Measurements from ENCODE around the gene SPDYA. TPM values are rescaled to one million over a fixed set of nuclear protein-coding genes. Genes with fewer than 3 reads are reported as not detected.

Gene SPDYA
- total and polyA plus RNA-seq, 5 donors from 2014 or later = 0.09 to 19.6 (median 0.19) TPM

DNA sequence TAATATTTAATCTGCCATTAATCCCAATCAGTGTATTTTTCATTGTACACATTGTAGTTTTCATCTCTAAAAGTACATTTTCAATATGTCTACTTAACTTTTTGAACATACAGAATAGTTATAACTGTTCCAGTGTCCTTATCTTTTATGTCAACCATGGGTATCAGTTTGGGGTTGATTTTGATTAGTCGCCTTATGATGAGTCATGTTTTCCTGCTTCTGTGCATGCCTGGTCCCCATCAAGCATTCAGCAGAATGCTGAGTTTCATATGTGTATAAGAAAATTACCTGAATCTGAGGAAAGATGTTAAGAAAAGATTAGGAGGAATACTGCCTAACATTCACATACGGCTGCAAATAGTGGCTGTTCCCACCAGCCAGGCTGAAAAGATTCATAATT, 17.7 kb downstream of the SPDYA start:
- Histone ChIP-seq H3K27ac (ENCODE audit: insufficient read depth, low read length, poor library complexity, severe bottlenecking) (no peak overlapping the region), H3K36me3 (ENCODE audit: control insufficient read depth, insufficient read depth, low read length) (no peaks in the 10 kb centered on the region), H3K4me1 (ENCODE audit: control insufficient read depth, insufficient read depth, low read length, poor library complexity, severe bottlenecking) (no peaks in the 10 kb centered on the region), H3K9me3 (ENCODE audit: control insufficient read depth in 2 of 2, low read length in 2 of 2) (no peaks in the 10 kb centered on the region), H3K27me3 (ENCODE audit: control insufficient read depth, insufficient read depth, low read length) (no peaks in the 10 kb centered on the region), H3K4me3 (ENCODE audit: low read depth, low read length) (no peak overlapping the region)
- ATAC-seq (ENCODE audit: low read depth in 2 of 2) (no peak), DNase-seq (no peak)
- H3K27ac Mint-ChIP-seq = no peak overlapping the region
- no peaks in the 10 kb centered on the region for H3K9me3 Mint-ChIP-seq
- no peak overlapping the region for H3K4me3 Mint-ChIP-seq
- no peaks in the 10 kb centered on the region for H3K4me1 Mint-ChIP-seq
- H3K36me3 Mint-ChIP-seq = no peaks in the 10 kb centered on the region
- H3K27me3 Mint-ChIP-seq = no peaks in the 10 kb centered on the region

DNA sequence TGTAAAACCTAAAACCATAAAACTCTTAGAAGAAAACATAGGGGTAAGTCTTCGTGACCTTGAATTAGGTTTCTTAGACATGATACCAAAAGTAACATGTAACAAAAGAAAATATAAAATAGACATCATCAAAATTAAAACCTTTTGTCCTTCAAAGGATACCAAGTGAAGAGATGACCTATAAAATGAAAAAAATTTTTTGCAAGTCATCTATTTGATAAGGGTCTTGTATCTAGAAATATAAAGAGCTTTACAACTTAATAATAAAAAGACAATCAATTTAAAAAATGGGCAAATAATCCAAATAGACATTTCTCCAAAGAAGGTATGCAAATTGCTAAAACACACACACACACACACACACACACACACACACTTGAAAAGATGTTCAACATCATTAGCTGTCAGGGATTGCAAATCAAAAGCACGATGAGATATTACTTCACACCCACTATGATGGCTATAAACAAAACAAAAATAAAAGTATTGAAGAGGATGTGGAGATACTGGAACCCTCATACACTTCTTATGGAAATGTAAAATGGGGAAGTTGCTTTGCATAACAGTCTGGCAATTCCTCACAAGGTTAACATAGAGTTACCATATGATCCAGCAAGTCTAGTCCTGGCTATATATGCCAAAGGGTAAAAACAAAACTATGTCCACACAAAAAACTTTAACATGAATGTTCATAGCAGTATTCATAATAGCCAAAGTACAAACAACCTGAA, 23.3 kb downstream of the SPDYA start:
- no peak for DNase-seq
- H3K9me3 ChIP-seq (ENCODE audit: control insufficient read depth in 2 of 2, low read length in 2 of 2) = no peaks in the 10 kb centered on the region
- H3K36me3 ChIP-seq (ENCODE audit: control insufficient read depth, insufficient read depth, low read length) = no peaks in the 10 kb centered on the region
- Mint-ChIP-seq H3K27me3 (no peaks in the 10 kb centered on the region), H3K36me3 (no peaks in the 10 kb centered on the region), H3K4me3 (no peak overlapping the region), H3K4me1 (no peaks in the 10 kb centered on the region), H3K9me3 (peaks cover 0 to 1% (median 0%) of the 10 kb centered on the region in 7 donors), H3K27ac (no peak overlapping the region)
- no peak for ATAC-seq (ENCODE audit: low read depth in 2 of 2)
- H3K27me3 ChIP-seq (ENCODE audit: control insufficient read depth, insufficient read depth, low read length) = no peaks in the 10 kb centered on the region
- H3K4me1 ChIP-seq (ENCODE audit: control insufficient read depth, insufficient read depth, low read length, poor library complexity, severe bottlenecking) = no peaks in the 10 kb centered on the region
- no peak overlapping the region for H3K4me3 ChIP-seq (ENCODE audit: low read depth, low read length)
- no peak overlapping the region for H3K27ac ChIP-seq (ENCODE audit: insufficient read depth, low read length, poor library complexity, severe bottlenecking)

DNA sequence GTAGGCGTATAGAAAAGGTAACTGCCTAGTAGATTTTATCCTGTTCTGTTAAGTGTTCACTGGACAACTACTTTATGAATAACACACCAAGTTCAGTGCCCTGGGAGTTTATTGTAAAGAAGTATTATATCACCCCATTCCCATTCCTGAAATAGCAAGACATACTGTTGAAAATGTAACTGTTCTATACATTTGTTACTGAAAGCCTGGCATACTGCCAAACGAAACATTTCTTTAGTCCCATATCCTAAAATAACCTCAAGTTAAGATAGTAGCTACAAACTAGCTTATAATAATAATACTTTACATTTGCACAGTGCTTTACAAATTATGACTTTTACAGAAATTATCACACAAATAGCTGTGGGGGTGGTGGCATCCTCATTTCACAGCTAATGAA, 25.1 kb downstream of the SPDYA start:
- ATAC-seq (ENCODE audit: low read depth in 2 of 2) (no peak), DNase-seq (no peak)
- Histone ChIP-seq H3K27me3 (ENCODE audit: control insufficient read depth, insufficient read depth, low read length) (no peaks in the 10 kb centered on the region), H3K4me3 (ENCODE audit: low read depth, low read length) (no peak overlapping the region), H3K4me1 (ENCODE audit: control insufficient read depth, insufficient read depth, low read length, poor library complexity, severe bottlenecking) (no peaks in the 10 kb centered on the region), H3K9me3 (ENCODE audit: control insufficient read depth in 2 of 2, low read length in 2 of 2) (no peaks in the 10 kb centered on the region), H3K27ac (ENCODE audit: insufficient read depth, low read length, poor library complexity, severe bottlenecking) (no peak overlapping the region), H3K36me3 (ENCODE audit: control insufficient read depth, insufficient read depth, low read length) (no peaks in the 10 kb centered on the region)
- H3K4me3 Mint-ChIP-seq = no peak overlapping the region
- peaks cover 0 to 1% (median 0%) of the 10 kb centered on the region in 7 donors for H3K9me3 Mint-ChIP-seq
- no peaks in the 10 kb centered on the region for H3K36me3 Mint-ChIP-seq
- no peak overlapping the region for H3K27ac Mint-ChIP-seq
- H3K27me3 Mint-ChIP-seq = no peaks in the 10 kb centered on the region
- no peaks in the 10 kb centered on the region for H3K4me1 Mint-ChIP-seq

DNA sequence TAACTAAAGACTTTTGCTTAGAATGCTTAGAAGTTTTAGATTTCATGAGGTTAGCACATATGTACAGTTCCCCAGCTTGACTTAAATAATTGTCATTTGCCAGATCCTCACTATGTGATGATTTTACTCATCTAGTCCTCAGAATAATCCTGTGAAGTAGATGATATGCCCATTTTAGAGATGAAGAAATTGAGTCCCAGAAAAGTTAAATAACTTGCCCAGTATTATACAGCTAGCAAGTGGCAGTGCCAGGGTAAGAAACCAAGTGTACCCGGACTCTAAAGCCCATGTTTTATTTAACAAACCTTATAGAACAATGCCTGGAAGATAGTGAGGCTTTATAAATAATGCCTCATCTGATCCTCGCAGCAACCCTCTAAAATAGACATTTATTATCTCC, 28.3 kb downstream of the SPDYA start:
- DNase-seq = no peak
- peaks cover 0 to 5% (median 0%) of the 10 kb centered on the region in 4 donors for H3K4me1 Mint-ChIP-seq
- no peak for ATAC-seq (ENCODE audit: low read depth in 2 of 2)
- no peaks in the 10 kb centered on the region for H3K36me3 ChIP-seq (ENCODE audit: control insufficient read depth, insufficient read depth, low read length)
- H3K27ac ChIP-seq (ENCODE audit: insufficient read depth, low read length, poor library complexity, severe bottlenecking) = no peak overlapping the region
- no peak overlapping the region for H3K4me3 ChIP-seq (ENCODE audit: low read depth, low read length)
- H3K27me3 Mint-ChIP-seq = no peaks in the 10 kb centered on the region
- no peaks in the 10 kb centered on the region for H3K4me1 ChIP-seq (ENCODE audit: control insufficient read depth, insufficient read depth, low read length, poor library complexity, severe bottlenecking)
- H3K4me3 Mint-ChIP-seq = no peak overlapping the region
- no peak overlapping the region for H3K27ac Mint-ChIP-seq
- no peaks in the 10 kb centered on the region for H3K27me3 ChIP-seq (ENCODE audit: control insufficient read depth, insufficient read depth, low read length)
- H3K9me3 ChIP-seq (ENCODE audit: control insufficient read depth in 2 of 2, low read length in 2 of 2) = no peaks in the 10 kb centered on the region
- no peaks in the 10 kb centered on the region for H3K36me3 Mint-ChIP-seq
- peaks cover 0 to 1% (median 0%) of the 10 kb centered on the region in 7 donors for H3K9me3 Mint-ChIP-seq

DNA sequence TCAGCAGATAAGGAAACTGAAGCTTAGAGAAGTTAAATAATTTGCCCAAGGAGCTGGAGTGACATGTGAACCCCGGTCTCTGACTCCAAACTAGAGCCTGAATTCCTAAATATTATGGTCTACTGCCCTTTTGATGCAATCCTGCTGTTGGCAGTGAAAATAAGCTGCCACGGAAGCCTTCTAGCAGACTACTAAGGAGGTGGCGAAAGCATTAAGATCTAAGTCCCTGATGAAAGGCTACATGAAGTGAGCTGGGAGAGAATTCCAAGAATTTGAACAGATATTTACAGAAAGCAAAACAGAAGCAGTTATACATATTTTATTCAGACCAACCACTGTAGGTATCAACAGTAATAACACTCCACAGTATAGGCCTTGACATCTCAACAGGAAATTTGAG, 31.4 kb downstream of the SPDYA start:
- Mint-ChIP-seq H3K36me3 (no peaks in the 10 kb centered on the region), H3K4me1 (peaks cover 0 to 5% (median 0%) of the 10 kb centered on the region in 4 donors), H3K27ac (no peak overlapping the region), H3K4me3 (no peak overlapping the region), H3K27me3 (no peaks in the 10 kb centered on the region), H3K9me3 (no peaks in the 10 kb centered on the region)
- Histone ChIP-seq H3K4me1 (ENCODE audit: control insufficient read depth, insufficient read depth, low read length, poor library complexity, severe bottlenecking) (no peaks in the 10 kb centered on the region), H3K27ac (ENCODE audit: insufficient read depth, low read length, poor library complexity, severe bottlenecking) (no peak overlapping the region), H3K4me3 (ENCODE audit: low read depth, low read length) (no peak overlapping the region), H3K9me3 (ENCODE audit: control insufficient read depth in 2 of 2, low read length in 2 of 2) (no peaks in the 10 kb centered on the region), H3K27me3 (ENCODE audit: control insufficient read depth, insufficient read depth, low read length) (no peaks in the 10 kb centered on the region), H3K36me3 (ENCODE audit: control insufficient read depth, insufficient read depth, low read length) (no peaks in the 10 kb centered on the region)
- ATAC-seq (ENCODE audit: low read depth in 2 of 2) = no peak
- DNase-seq = no peak

DNA sequence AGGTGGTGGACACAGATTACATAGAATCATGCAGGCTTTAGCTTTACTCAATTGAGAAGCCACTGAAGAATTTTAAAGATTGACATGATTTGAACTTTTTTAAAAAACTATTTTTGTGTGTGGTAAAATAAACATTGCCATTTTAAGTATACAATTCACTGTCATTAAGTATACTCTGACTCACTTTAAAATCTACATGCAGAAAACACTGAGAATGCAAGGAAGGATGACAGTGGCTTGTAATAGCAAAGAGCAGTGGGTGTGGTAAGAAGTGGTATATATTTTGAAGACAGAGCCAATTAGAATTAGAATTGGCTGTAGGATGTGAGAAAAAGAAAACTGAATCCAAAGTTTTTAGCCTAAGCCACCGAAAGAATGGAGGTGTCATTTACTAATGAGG, 44.6 kb downstream of the SPDYA start:
- no peaks in the 10 kb centered on the region for H3K4me1 ChIP-seq (ENCODE audit: control insufficient read depth, insufficient read depth, low read length, poor library complexity, severe bottlenecking)
- no peak overlapping the region for H3K4me3 Mint-ChIP-seq
- DNase-seq (no peak), ATAC-seq (ENCODE audit: low read depth in 2 of 2) (no peak)
- H3K9me3 Mint-ChIP-seq = no peaks in the 10 kb centered on the region
- H3K9me3 ChIP-seq (ENCODE audit: control insufficient read depth in 2 of 2, low read length in 2 of 2) = no peaks in the 10 kb centered on the region
- H3K27ac Mint-ChIP-seq = peak overlapping the region in 1 of 3 donors; percentile 29
- H3K4me3 ChIP-seq (ENCODE audit: low read depth, low read length) = no peak overlapping the region
- H3K4me1 Mint-ChIP-seq = peaks cover 0 to 7% (median 4%) of the 10 kb centered on the region in 4 donors
- no peaks in the 10 kb centered on the region for H3K27me3 ChIP-seq (ENCODE audit: control insufficient read depth, insufficient read depth, low read length)
- H3K27ac ChIP-seq (ENCODE audit: insufficient read depth, low read length, poor library complexity, severe bottlenecking) = no peak overlapping the region
- no peaks in the 10 kb centered on the region for H3K27me3 Mint-ChIP-seq
- H3K36me3 ChIP-seq (ENCODE audit: control insufficient read depth, insufficient read depth, low read length) = peaks cover 11% of the 10 kb centered on the region
- peaks cover 13% of the 10 kb centered on the region for H3K36me3 Mint-ChIP-seq

DNA sequence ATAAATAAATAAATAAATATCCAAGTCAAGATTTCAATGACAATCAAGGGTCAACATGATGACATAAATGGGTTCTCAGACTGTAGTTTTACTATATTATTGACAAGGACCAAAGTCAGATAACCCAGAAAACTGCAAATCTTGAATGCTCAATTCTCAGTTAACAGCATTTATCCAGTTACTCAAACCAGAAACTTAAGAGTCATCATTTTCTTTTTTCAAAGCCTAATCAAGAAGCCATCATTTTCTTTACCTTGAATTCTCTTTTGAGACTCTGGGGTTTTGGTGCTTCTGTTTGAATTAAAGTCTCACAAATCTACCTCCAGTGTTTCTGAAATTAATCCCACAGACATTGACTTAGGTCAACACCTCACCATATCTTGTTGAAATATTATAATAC, 45.3 kb downstream of the SPDYA start:
- Histone ChIP-seq H3K36me3 (ENCODE audit: control insufficient read depth, insufficient read depth, low read length) (peaks cover 15% of the 10 kb centered on the region), H3K4me3 (ENCODE audit: low read depth, low read length) (no peak overlapping the region), H3K27me3 (ENCODE audit: control insufficient read depth, insufficient read depth, low read length) (no peaks in the 10 kb centered on the region), H3K4me1 (ENCODE audit: control insufficient read depth, insufficient read depth, low read length, poor library complexity, severe bottlenecking) (no peaks in the 10 kb centered on the region), H3K27ac (ENCODE audit: insufficient read depth, low read length, poor library complexity, severe bottlenecking) (no peak overlapping the region), H3K9me3 (ENCODE audit: control insufficient read depth in 2 of 2, low read length in 2 of 2) (no peaks in the 10 kb centered on the region)
- H3K9me3 Mint-ChIP-seq = no peaks in the 10 kb centered on the region
- ATAC-seq (ENCODE audit: low read depth in 2 of 2) = no peak
- peaks cover 21% of the 10 kb centered on the region for H3K36me3 Mint-ChIP-seq
- H3K27ac Mint-ChIP-seq = no peak overlapping the region
- no peak overlapping the region for H3K4me3 Mint-ChIP-seq
- no peak for DNase-seq
- H3K4me1 Mint-ChIP-seq = peaks cover 0 to 13% (median 4%) of the 10 kb centered on the region in 4 donors
- no peaks in the 10 kb centered on the region for H3K27me3 Mint-ChIP-seq

DNA sequence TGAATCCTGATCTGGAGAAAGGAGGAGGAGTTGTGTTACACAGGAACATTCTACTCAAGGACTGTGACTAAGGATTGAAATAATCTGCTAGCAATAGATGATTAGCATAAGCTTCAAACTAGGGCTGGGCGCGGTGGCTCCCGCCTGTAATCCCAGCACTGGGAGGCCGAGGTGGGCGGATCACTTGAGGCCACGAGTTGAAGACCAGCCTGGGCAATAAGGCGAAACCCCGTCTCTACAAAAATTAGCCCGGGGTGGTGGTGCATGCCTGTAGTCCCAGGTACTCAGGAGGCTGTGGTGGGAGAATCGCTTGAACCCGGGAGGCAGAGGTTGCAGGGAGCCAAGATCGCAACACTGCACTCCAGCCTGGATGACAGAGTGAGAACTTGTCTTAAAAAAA, 58.0 kb downstream of the SPDYA start:
- Mint-ChIP-seq H3K36me3 (peaks cover 10% of the 10 kb centered on the region), H3K27me3 (no peaks in the 10 kb centered on the region), H3K4me3 (peak overlapping the region; percentile 74 to 97 (median 91)), H3K27ac (peak overlapping the region in 1 of 3 donors; percentile 12), H3K9me3 (no peaks in the 10 kb centered on the region), H3K4me1 (peaks cover 25 to 61% (median 40%) of the 10 kb centered on the region in 4 donors)
- H3K27me3 ChIP-seq (ENCODE audit: control insufficient read depth, insufficient read depth, low read length) = no peaks in the 10 kb centered on the region
- H3K27ac ChIP-seq (ENCODE audit: insufficient read depth, low read length, poor library complexity, severe bottlenecking) = no peak overlapping the region
- peaks cover 37% of the 10 kb centered on the region for H3K4me1 ChIP-seq (ENCODE audit: control insufficient read depth, insufficient read depth, low read length, poor library complexity, severe bottlenecking)
- no peak for DNase-seq
- ATAC-seq (ENCODE audit: low read depth in 2 of 2) = no peak
- peaks cover 7% of the 10 kb centered on the region for H3K36me3 ChIP-seq (ENCODE audit: control insufficient read depth, insufficient read depth, low read length)
- H3K4me3 ChIP-seq (ENCODE audit: low read depth, low read length) = peak overlapping the region; percentile 94
- no peaks in the 10 kb centered on the region for H3K9me3 ChIP-seq (ENCODE audit: control insufficient read depth in 2 of 2, low read length in 2 of 2)

Data from CD4-positive, CD25-positive, alpha-beta regulatory T cell (primary cell).